PC-9 (cell line): ENCODE results near the gene USP22. TPM values are rescaled to one million over a fixed set of nuclear protein-coding genes. Genes with fewer than 3 reads are reported as not detected.

Experiments
- BruUV-seq: library from RNA; stranded (reverse); fragments of 400-500 nt; replicated peaks from 2 replicates; lab custom pipeline; 2021; lab: Mats Ljungman, UMichigan
- CTCF ChIA-PET: fragments of 300-600 bp; sonication (Branson Sonifier 250); formaldehyde crosslinking; loops from one replicate; lab custom pipeline; 2022; ENCODE audit warnings: antibody characterized with exemption; lab: Charles Lee
- POLR2A ChIA-PET: fragments of 300-600 bp; sonication (Branson Sonifier 250); formaldehyde crosslinking; loops from one replicate; lab custom pipeline; 2022; ENCODE audit warnings: antibody characterized with exemption; ENCODE audit not compliant: unreplicated experiment; lab: Charles Lee
- DNase-seq, 2 experiments: peaks; one replicate each; pipeline versions ENCODE4 v3.0.0 to v3.0.0-alpha.2; 2015 to 2022; ENCODE audit warnings: mixed read lengths in 1 of 2
- H2AFZ ChIP-seq: fragments of 200-600 bp; sonication (generic); 2 replicates; pipeline ENCODE4 v1.8.1; 2017; ENCODE audit warnings: antibody characterized with exemption
- H3F3A ChIP-seq: fragments of 200-600 bp; sonication (generic); 2 replicates; pipeline ENCODE4 v1.8.1; 2017; ENCODE audit warnings: antibody characterized with exemption, mild to moderate bottlenecking, low read depth; ENCODE audit not compliant: insufficient read depth
- H3K27ac ChIP-seq: fragments of 200-600 bp; sonication (generic); 2 replicates; pipeline ENCODE4 v1.6.1; 2016; ENCODE audit warnings: mixed run types
- H3K27me3 ChIP-seq: fragments of 200-600 bp; sonication (generic); 2 replicates; pipeline ENCODE4 v1.6.1; 2016; ENCODE audit warnings: low read depth, mixed run types; ENCODE audit not compliant: insufficient read depth
- H3K36me3 ChIP-seq: fragments of 200-600 bp; sonication (generic); 2 replicates; pipeline ENCODE4 v1.6.1; 2016; ENCODE audit warnings: low read depth, mixed run types
- H3K4me1 ChIP-seq: fragments of 200-600 bp; sonication (generic); replicated peaks from 2 replicates; pipeline ENCODE4 v1.6.1; 2016; ENCODE audit warnings: mixed run types; ENCODE audit not compliant: insufficient read depth
- H3K4me2 ChIP-seq: fragments of 200-600 bp; sonication (generic); 2 replicates; pipeline ENCODE4 v1.6.1; 2017; ENCODE audit warnings: mixed run types
- H3K4me3 ChIP-seq: fragments of 200-600 bp; sonication (generic); 2 replicates; pipeline ENCODE4 v1.6.1; 2016; ENCODE audit warnings: mixed run types
- H3K79me2 ChIP-seq: fragments of 200-600 bp; sonication (generic); 2 replicates; pipeline ENCODE4 v1.6.1; 2017; ENCODE audit warnings: low read depth, mixed run types
- H3K9me2 ChIP-seq: fragments of 200-600 bp; sonication (generic); 2 replicates; pipeline ENCODE4 v1.8.1; 2017; ENCODE audit warnings: mild to moderate bottlenecking; ENCODE audit not compliant: insufficient read depth
- H3K9me3 ChIP-seq: fragments of 200-600 bp; sonication (generic); 2 replicates; pipeline ENCODE4 v1.8.1; 2016; ENCODE audit warnings: low read depth; ENCODE audit not compliant: insufficient read depth
- H4K20me1 ChIP-seq: fragments of 200-600 bp; sonication (generic); 2 replicates; pipeline ENCODE4 v1.8.1; 2017; ENCODE audit not compliant: insufficient read depth
- CTCF ChIP-seq: fragments of 200-600 bp; sonication (generic); conservative IDR thresholded peaks from 2 replicates; pipeline ENCODE4 v1.6.1; 2017; ENCODE audit warnings: mixed run types, antibody characterized with exemption, mild to moderate bottlenecking, moderate library complexity
- EZH2 ChIP-seq: fragments of 200-600 bp; sonication (generic); IDR thresholded peaks from 2 replicates; pipeline ENCODE4 v1.8.0; 2017; ENCODE audit warnings: antibody characterized with exemption, low read depth
- intact Hi-C: fragments of 100-400 bp; cut with micrococcal nuclease; formaldehyde crosslinking; loops from one replicate; pipeline ENCODE4 v1.10.0; 2022; ENCODE audit not compliant: unreplicated experiment
- total RNA-seq: library from RNA; stranded (reverse); gene quantifications from 2 replicates; pipeline ENCODE4 v1.2.3, GENCODE V29; 2021

Gene USP22
- total RNA-seq, 1 experiment from 2014 or later: 296 TPM

- Histone ChIP-seq H3K27ac (no peak overlapping the region), H3K4me1 (peaks cover 7% of the 10 kb centered on the region; the same call in 1 of the 2 replicates), H3K9me2 (no peaks in the 10 kb centered on the region), H2AFZ (no peak overlapping the region), H3K79me2 (no peaks in the 10 kb centered on the region), H3K9me3 (no peaks in the 10 kb centered on the region), H3K27me3 (peaks cover 9% of the 10 kb centered on the region; the same call in 1 of the 2 replicates), H3K36me3 (no peaks in the 10 kb centered on the region), H4K20me1 (no peaks in the 10 kb centered on the region), H3K4me2 (no peak overlapping the region), H3F3A (no peaks in the 10 kb centered on the region), H3K4me3 (no peak overlapping the region)
- intact Hi-C loops: no loop called here
- DNase-seq: no peak
- TF ChIP-seq EZH2 (no peak), CTCF (no peak)
- CTCF ChIA-PET: no interaction called here
- POLR2A ChIA-PET: no interaction called here
- BruUV-seq: no TSS peak
Observed at GRCh38 chr17:20952183-20952582, 90.6 kb downstream of the USP22 start.

Other genes with a start within 250 kb of the USP22 start
- 27.9 and 30.1 TPM in 2 replicates for gene DHRS7B, start 84.0 kb upstream of the USP22 start, total RNA-seq
- 34.2 and 37.6 TPM in 2 replicates for gene TMEM11, start 171.2 kb upstream of the USP22 start, total RNA-seq
- gene NATD1, start 210.4 kb upstream of the USP22 start, total RNA-seq: 5.3 and 5.4 TPM in 2 replicates
- gene MAP2K3, start 241.7 kb upstream of the USP22 start, total RNA-seq: 89.2 and 98.1 TPM in 2 replicates